ENCODE data around the gene NOXRED1.

The NOXRED1 gene

DNA sequence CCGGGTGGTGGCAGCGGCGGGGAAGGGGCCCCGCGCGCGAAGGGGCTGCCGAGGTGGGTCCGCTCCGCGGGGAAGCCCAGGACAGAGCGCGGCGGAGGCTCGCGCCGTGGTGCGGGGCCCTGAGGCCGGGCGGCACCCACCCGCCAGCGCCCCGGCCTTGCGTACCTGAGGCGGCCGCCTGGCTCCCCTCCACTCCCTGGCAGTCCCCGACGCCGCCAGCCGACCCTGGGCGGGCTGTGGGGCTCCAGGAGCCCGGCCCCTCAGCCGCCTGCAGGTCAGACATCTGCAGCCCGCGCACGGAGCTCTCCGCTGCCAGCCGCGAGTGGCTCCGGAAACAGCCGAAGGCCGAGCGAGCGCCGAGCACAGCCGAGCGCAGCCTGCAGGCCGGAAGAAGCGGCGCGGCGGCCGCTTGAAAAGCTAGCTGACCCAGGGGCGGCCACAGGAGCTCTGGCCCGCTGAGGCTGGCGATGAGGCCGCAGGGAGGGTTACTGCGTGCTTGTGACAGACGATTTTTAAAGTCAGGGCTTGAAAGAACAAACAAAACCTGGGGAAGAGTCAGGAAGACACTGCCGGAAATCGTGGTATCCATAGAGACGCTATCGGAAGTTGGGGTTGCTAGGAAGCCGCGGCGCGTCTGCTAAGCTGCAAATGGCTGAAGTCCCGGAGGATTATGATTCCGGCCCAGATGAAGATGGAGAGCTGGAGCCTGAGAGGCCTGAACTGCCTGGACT lies 46.4 kb downstream of the NOXRED1 start, which contains the start of the genes SAMD15 and TMED8:
TSS of gene SAMD15 (plus strand) at position 609 of the 731 bp plus-strand sequence. CDS start at position 649, 40 bp downstream.
TSS of gene TMED8 (minus strand) at position 324 of the 731 bp plus-strand sequence. CDS start at position 283, 41 bp downstream.
- Mint-ChIP-seq H3K9me3 (no peaks in the 10 kb centered on the region), H3K27ac (peak within 1 kb of the TSS; percentile 91), H3K4me1 (ENCODE audit: low read depth) (peaks cover 40% of the 10 kb centered on the region), H3K27me3 (no peaks in the 10 kb centered on the region), H3K4me3 (no peak within 1 kb of the TSS), H3K36me3 (ENCODE audit: low read depth) (peaks cover 32% of the 10 kb centered on the region)
- DNase-seq: peak; percentile 90

- no peaks in the 10 kb centered on the region for H3K9me3 Mint-ChIP-seq
- H3K36me3 Mint-ChIP-seq (ENCODE audit: low read depth): peaks cover 32% of the 10 kb centered on the region
- H3K27ac Mint-ChIP-seq: peak overlapping the region; percentile 91
- no peak overlapping the region for H3K4me3 Mint-ChIP-seq
- no peaks in the 10 kb centered on the region for H3K27me3 Mint-ChIP-seq
- DNase-seq: no peak
- peaks cover 45% of the 10 kb centered on the region for H3K4me1 Mint-ChIP-seq (ENCODE audit: low read depth)
Measured at GRCh38 chr14:77375973-77376770, 47.2 kb downstream of the NOXRED1 start.

GRCh38 chr14:77375164-77375950 lies 48.0 kb downstream of the NOXRED1 start:
- H3K9me3 Mint-ChIP-seq: no peaks in the 10 kb centered on the region
- H3K27me3 Mint-ChIP-seq: no peaks in the 10 kb centered on the region
- H3K36me3 Mint-ChIP-seq (ENCODE audit: low read depth): peaks cover 32% of the 10 kb centered on the region
- no peak for DNase-seq
- peaks cover 45% of the 10 kb centered on the region for H3K4me1 Mint-ChIP-seq (ENCODE audit: low read depth)
- no peak overlapping the region for H3K4me3 Mint-ChIP-seq
- peak overlapping the region; percentile 44 for H3K27ac Mint-ChIP-seq

DNA sequence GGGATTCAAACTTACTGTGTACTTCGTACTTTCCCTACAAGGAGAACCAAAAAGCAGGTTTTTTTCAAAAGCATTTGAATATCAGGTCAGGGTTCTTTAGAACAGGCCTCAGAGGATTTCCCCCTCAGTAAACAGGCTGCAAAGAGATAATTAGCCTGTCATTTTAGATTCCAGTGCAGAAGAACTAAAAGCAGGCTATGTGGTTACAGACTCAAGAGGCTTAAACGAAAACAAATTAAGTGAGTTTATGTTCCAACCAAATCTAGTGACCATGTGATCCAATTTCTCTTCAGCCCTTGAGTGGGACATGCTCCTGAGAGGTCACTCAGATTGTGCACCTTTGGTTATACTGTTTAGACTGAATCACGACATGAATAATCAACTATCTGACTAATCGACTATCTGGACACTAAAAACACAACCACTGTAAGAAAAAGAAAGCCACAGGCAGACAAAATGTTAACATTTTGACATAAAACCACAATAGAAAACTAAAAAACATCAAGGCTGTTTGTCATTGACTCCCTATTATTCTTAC lies 51.0 kb downstream of the NOXRED1 start:
- no peaks in the 10 kb centered on the region for H3K9me3 Mint-ChIP-seq
- no peak overlapping the region for H3K4me3 Mint-ChIP-seq
- H3K27me3 Mint-ChIP-seq: no peaks in the 10 kb centered on the region
- DNase-seq: no peak
- H3K36me3 Mint-ChIP-seq (ENCODE audit: low read depth): peaks cover 32% of the 10 kb centered on the region
- peaks cover 53% of the 10 kb centered on the region for H3K4me1 Mint-ChIP-seq (ENCODE audit: low read depth)
- peak overlapping the region; percentile 20 for H3K27ac Mint-ChIP-seq

GRCh38 chr14:77369285-77369684 lies 54.0 kb downstream of the NOXRED1 start:
- Mint-ChIP-seq H3K27me3 (no peaks in the 10 kb centered on the region), H3K9me3 (no peaks in the 10 kb centered on the region), H3K4me1 (ENCODE audit: low read depth) (peaks cover 34% of the 10 kb centered on the region), H3K4me3 (no peak overlapping the region), H3K27ac (no peak overlapping the region), H3K36me3 (ENCODE audit: low read depth) (peaks cover 13% of the 10 kb centered on the region)
- no peak for DNase-seq

DNA sequence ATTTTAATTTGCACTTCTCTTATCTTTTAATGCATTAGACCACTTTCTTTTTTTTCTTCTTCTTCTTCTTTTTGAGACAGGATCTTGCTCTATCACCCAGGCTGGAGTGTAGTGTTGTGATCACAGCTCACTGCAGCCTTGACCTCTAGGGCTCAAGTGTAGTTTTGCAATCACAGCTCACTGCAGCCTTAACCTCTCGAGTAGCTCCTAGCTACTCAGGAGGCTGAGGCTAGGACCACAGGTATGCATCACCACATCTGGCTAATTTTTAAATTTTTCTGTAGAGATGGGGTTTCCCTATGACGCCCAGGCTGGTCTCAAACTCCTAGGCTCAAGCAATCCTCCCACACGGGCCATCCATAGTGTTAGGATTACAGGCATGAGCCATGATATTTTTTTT lies 59.2 kb downstream of the NOXRED1 start:
- H3K27me3 Mint-ChIP-seq: no peaks in the 10 kb centered on the region
- DNase-seq: no peak
- no peaks in the 10 kb centered on the region for H3K9me3 Mint-ChIP-seq
- H3K4me3 Mint-ChIP-seq: no peak overlapping the region
- peaks cover 4% of the 10 kb centered on the region for H3K36me3 Mint-ChIP-seq (ENCODE audit: low read depth)
- peaks cover 13% of the 10 kb centered on the region for H3K4me1 Mint-ChIP-seq (ENCODE audit: low read depth)
- no peak overlapping the region for H3K27ac Mint-ChIP-seq

DNA sequence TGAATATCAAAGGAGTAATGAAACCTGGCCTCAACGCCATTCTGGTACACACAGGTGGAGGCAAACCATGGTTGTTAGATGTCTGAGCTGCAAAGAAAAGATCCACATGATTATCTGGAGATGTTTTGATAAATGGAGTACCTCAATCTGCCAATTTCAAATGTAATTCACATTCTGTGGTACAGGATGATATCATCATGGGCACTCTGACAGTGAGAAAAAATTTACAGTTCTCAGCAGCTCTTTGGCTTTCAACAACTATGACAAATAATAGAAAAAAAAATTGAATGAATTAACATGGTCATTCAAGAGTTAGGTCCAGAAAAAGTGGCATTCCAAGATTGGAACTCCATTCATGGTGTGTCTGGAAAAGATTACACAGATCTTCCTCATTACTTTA lies 63.7 kb downstream of the NOXRED1 start:
- no peak overlapping the region for H3K27ac Mint-ChIP-seq
- H3K9me3 Mint-ChIP-seq: no peaks in the 10 kb centered on the region
- no peak overlapping the region for H3K4me3 Mint-ChIP-seq
- no peak for DNase-seq
- peaks cover 18% of the 10 kb centered on the region for H3K4me1 Mint-ChIP-seq (ENCODE audit: low read depth)
- H3K27me3 Mint-ChIP-seq: no peaks in the 10 kb centered on the region
- H3K36me3 Mint-ChIP-seq (ENCODE audit: low read depth): peaks cover 4% of the 10 kb centered on the region

DNA sequence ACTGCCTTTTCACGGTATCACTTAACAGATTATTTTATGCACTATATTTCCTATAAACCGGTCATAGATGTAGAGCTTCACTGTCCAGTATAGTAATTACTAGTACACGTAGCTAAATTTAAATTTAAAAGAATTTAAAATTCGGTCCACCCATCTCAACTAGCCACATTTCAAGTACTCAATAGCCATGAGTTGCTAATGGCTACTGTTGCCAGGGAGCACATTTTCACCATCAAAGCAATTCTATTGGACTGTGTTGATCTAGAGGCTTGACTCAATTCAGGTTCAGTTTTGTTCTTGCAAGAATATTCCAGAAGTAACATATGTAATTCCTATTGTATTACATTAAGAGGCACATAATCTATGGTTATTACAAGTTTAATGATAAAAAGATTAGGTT lies 66.4 kb downstream of the NOXRED1 start:
- H3K9me3 Mint-ChIP-seq: no peaks in the 10 kb centered on the region
- H3K27ac Mint-ChIP-seq: no peak overlapping the region
- no peak overlapping the region for H3K4me3 Mint-ChIP-seq
- H3K4me1 Mint-ChIP-seq (ENCODE audit: low read depth): peaks cover 12% of the 10 kb centered on the region
- peaks cover 4% of the 10 kb centered on the region for H3K36me3 Mint-ChIP-seq (ENCODE audit: low read depth)
- H3K27me3 Mint-ChIP-seq: no peaks in the 10 kb centered on the region
- DNase-seq: no peak

DNA sequence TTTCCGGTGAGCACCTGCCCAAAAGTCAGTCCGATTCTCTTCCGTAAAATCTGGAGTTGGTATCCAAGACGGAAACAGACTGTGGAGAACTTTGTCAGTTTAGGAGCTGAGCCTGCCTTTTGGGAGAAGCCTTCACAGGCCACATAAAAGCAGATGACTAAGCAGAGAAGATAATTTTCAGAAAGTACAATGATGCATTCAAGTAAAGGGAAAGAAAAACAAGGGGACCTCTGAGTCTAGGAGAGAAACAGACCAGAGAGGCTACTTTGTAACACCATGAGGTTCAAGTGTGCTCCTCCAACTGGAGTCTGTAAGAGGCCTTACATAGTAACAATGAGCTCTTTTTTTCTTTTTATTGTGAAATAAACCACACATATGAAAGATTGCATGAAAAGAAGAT lies 67.5 kb downstream of the NOXRED1 start:
- DNase-seq: no peak
- peaks cover 9% of the 10 kb centered on the region for H3K4me1 Mint-ChIP-seq (ENCODE audit: low read depth)
- H3K4me3 Mint-ChIP-seq: no peak overlapping the region
- no peaks in the 10 kb centered on the region for H3K27me3 Mint-ChIP-seq
- H3K36me3 Mint-ChIP-seq (ENCODE audit: low read depth): peaks cover 6% of the 10 kb centered on the region
- no peaks in the 10 kb centered on the region for H3K9me3 Mint-ChIP-seq
- no peak overlapping the region for H3K27ac Mint-ChIP-seq

- H3K4me3 Mint-ChIP-seq: no peak overlapping the region
- H3K4me1 Mint-ChIP-seq (ENCODE audit: low read depth): peaks cover 5% of the 10 kb centered on the region
- DNase-seq: no peak
- no peaks in the 10 kb centered on the region for H3K27me3 Mint-ChIP-seq
- H3K27ac Mint-ChIP-seq: no peak overlapping the region
- peaks cover 26% of the 10 kb centered on the region for H3K36me3 Mint-ChIP-seq (ENCODE audit: low read depth)
- no peaks in the 10 kb centered on the region for H3K9me3 Mint-ChIP-seq
Measured at GRCh38 chr14:77353469-77354141, 69.7 kb downstream of the NOXRED1 start.

DNA sequence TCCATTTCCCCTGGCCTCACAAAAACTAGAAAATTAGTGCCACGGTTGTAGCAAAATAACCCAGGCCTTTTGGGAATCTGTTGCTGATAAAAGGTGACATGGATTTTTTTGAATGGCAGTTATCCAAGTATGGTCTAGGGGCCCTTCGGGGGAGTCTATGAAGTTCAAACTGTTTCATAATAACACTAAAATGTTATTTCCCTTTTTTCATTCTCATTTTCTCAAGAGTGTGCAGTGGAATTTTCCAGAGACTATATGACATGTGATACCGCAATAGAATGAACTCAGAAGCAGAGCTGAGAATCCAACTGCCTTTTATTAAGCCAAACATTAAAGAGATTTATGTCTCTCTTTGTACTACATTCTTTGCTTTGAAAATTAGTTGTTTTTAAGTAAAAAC lies 75.6 kb downstream of the NOXRED1 start:
- H3K4me3 Mint-ChIP-seq: no peak overlapping the region

GRCh38 chr14:77346495-77346894 lies 76.8 kb downstream of the NOXRED1 start:
- no peaks in the 10 kb centered on the region for H3K9me3 Mint-ChIP-seq
- H3K36me3 Mint-ChIP-seq (ENCODE audit: low read depth): peaks cover 73% of the 10 kb centered on the region
- no peaks in the 10 kb centered on the region for H3K27me3 Mint-ChIP-seq
- no peak overlapping the region for H3K27ac Mint-ChIP-seq
- H3K4me1 Mint-ChIP-seq (ENCODE audit: low read depth): no peaks in the 10 kb centered on the region
- no peak for DNase-seq
- no peak overlapping the region for H3K4me3 Mint-ChIP-seq

More for the DNA sequence above, 75.6 kb downstream of the NOXRED1 start:
- H3K27me3 Mint-ChIP-seq: no peaks in the 10 kb centered on the region
- H3K36me3 Mint-ChIP-seq (ENCODE audit: low read depth): peaks cover 63% of the 10 kb centered on the region
- H3K9me3 Mint-ChIP-seq: no peaks in the 10 kb centered on the region
- DNase-seq: no peak
- no peak overlapping the region for H3K27ac Mint-ChIP-seq
- H3K4me1 Mint-ChIP-seq (ENCODE audit: low read depth): no peaks in the 10 kb centered on the region

DNA sequence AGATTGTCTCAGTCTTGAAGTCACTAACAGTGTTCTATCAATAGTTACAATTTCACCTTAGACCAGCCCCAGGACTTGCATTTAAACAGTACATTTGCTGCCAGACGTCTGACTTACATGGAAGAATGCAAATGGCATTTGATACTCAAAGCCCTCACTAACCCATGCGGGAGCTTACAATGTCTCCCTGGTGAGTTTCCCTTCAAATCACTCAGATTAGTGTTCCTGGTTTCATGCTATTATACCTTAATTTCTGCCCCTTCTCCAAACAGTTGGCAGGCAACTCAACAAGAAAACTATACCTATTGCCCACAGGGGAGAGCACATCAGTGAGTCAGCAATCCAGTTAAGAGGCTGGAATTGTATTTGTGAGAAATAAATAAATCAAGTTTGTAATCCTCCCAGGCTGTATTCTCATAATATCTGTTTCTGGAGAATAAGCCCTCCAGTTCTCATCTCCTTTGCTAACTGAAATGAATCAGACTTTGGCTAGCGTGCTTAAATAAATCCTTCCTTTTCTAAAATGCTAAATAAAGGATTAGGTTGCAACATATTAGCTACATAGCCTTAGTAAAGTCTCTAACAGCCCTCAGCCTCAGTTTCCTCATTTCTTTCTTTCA lies 78.8 kb downstream of the NOXRED1 start:
- Mint-ChIP-seq H3K4me1 (ENCODE audit: low read depth) (no peaks in the 10 kb centered on the region), H3K27me3 (no peaks in the 10 kb centered on the region), H3K9me3 (no peaks in the 10 kb centered on the region), H3K27ac (no peak overlapping the region), H3K36me3 (ENCODE audit: low read depth) (peaks cover 74% of the 10 kb centered on the region), H3K4me3 (no peak overlapping the region)
- no peak for DNase-seq

Data from activated T-cell treated with anti-CD3 and anti-CD28 coated beads, Interleukin-2, amount 50 U/mL, for 24 hours (primary cell).